Stimulated activated CD4-positive, alpha-beta T cell treated with anti-CD3 and anti-CD28 coated beads, TNF-alpha, amount 100 ng/mL, for 1 hour (primary cell): ENCODE data around the gene EPB41.
"Not testable (repeated sequence)": the region's sequence is repeated elsewhere in the genome, so short reads cannot be mapped to it uniquely, and the experiment has no call there.

Experiments used
- DNase-seq, 3 donors: peaks; one replicate each; pipeline ENCODE4 v3.0.0-alpha.2; 2020; ENCODE audit warnings: low read depth in 3 of 3, low spot score in 1 of 3

The EPB41 gene

GRCh38 chr1:28926629-28927265 lies 12.4 kb downstream of the EPB41 start:
- peak in 1 of 3 donors; percentile 14 for DNase-seq

- no peak for DNase-seq
Measured at GRCh38 chr1:28927266-28927647, 12.9 kb downstream of the EPB41 start.

GRCh38 chr1:28927648-28928313 lies 13.4 kb downstream of the EPB41 start:
- DNase-seq: no peak

GRCh38 chr1:28928314-28928941 lies 14.1 kb downstream of the EPB41 start:
- no peak for DNase-seq

- DNase-seq: no peak
Measured at GRCh38 chr1:28933277-28933676, 18.9 kb downstream of the EPB41 start.

GRCh38 chr1:28933918-28934317 lies 19.5 kb downstream of the EPB41 start:
- DNase-seq: no peak

- no peak for DNase-seq
Measured at GRCh38 chr1:28934676-28935075, 20.3 kb downstream of the EPB41 start.

- DNase-seq: no peak
Measured at GRCh38 chr1:28935293-28935692, 20.9 kb downstream of the EPB41 start.

GRCh38 chr1:28936094-28936493 lies 21.7 kb downstream of the EPB41 start:
- no peak for DNase-seq

- DNase-seq: no peak
Measured at GRCh38 chr1:28936528-28936927, 22.2 kb downstream of the EPB41 start.

GRCh38 chr1:28943581-28943980 lies 29.2 kb downstream of the EPB41 start:
- DNase-seq: not testable (repeated sequence)

- no peak for DNase-seq
Measured at GRCh38 chr1:28950006-28950405, 35.6 kb downstream of the EPB41 start.

GRCh38 chr1:28950449-28950848 lies 36.1 kb downstream of the EPB41 start:
- DNase-seq: no peak

GRCh38 chr1:28954126-28954726 lies 39.9 kb downstream of the EPB41 start:
- DNase-seq: no peak

- DNase-seq: no peak
Measured at GRCh38 chr1:28956038-28956464, 41.7 kb downstream of the EPB41 start.

- DNase-seq: not testable (repeated sequence)
Measured at GRCh38 chr1:28962114-28962831, 47.9 kb downstream of the EPB41 start.

GRCh38 chr1:28965271-28965870 lies 51.0 kb downstream of the EPB41 start:
- DNase-seq: no peak

- no peak for DNase-seq
Measured at GRCh38 chr1:28966617-28967016, 52.2 kb downstream of the EPB41 start.

- no peak for DNase-seq
Measured at GRCh38 chr1:28971980-28972771, 57.8 kb downstream of the EPB41 start.
